ENCODE data around the gene KCTD1. TPM values are rescaled to one million over a fixed set of nuclear protein-coding genes. Genes with fewer than 3 reads are reported as not detected.
A peak's percentile ranks its signal among the peaks of the same experiment; 100 is the strongest.

The KCTD1 gene
- total RNA-seq, 1 donor from 2014 or later, result 17.1 TPM

GRCh38 chr18:26526128-26526965 lies 22.0 kb downstream of the KCTD1 start:
- H3K27me3 Mint-ChIP-seq (ENCODE audit: insufficient read depth, low read depth), result peaks cover 3% of the 10 kb centered on the region
- Histone ChIP-seq H2AFZ (replicated peaks) (no peak overlapping the region), H3K4me1 (peaks cover 24% of the 10 kb centered on the region), H3K79me2 (ENCODE audit: low read depth) (no peaks in the 10 kb centered on the region), H3K4me2 (peak overlapping the region; percentile 62), H3F3A (ENCODE audit: low read depth) (peaks cover 9% of the 10 kb centered on the region), H3K27me3 (peaks cover 4% of the 10 kb centered on the region), H3K9ac (no peak overlapping the region), H3K27ac (no peak overlapping the region), H3K9me3 (ENCODE audit: low read depth) (no peaks in the 10 kb centered on the region), H3K4me3 (peak overlapping the region; percentile 7), H3K36me3 (no peaks in the 10 kb centered on the region), H4K20me1 (ENCODE audit: low read depth) (peaks cover 25% of the 10 kb centered on the region)
- H3K36me3 Mint-ChIP-seq, result peaks cover 4% of the 10 kb centered on the region
- H3K4me3 Mint-ChIP-seq, result no peak overlapping the region
- H3K27ac Mint-ChIP-seq, result no peak overlapping the region
- H3K4me1 Mint-ChIP-seq, result peaks cover 47% of the 10 kb centered on the region
- no peaks in the 10 kb centered on the region for H3K9me3 Mint-ChIP-seq
- DNase-seq (ENCODE audit: low spot score), result peak; percentile 63
- TF ChIP-seq CTCF (IDR thresholded peaks at IDR 0.05), result no peak
- no peak for TF ChIP-seq EZH2 (IDR thresholded peaks at IDR 0.05)

GRCh38 chr18:26524504-26525351 lies 23.6 kb downstream of the KCTD1 start:
- Mint-ChIP-seq H3K4me1 (peaks cover 50% of the 10 kb centered on the region), H3K4me3 (no peak overlapping the region), H3K36me3 (peaks cover 4% of the 10 kb centered on the region), H3K27ac (no peak overlapping the region), H3K27me3 (ENCODE audit: insufficient read depth, low read depth) (peaks cover 3% of the 10 kb centered on the region), H3K9me3 (no peaks in the 10 kb centered on the region)
- Histone ChIP-seq H3K79me2 (ENCODE audit: low read depth) (no peaks in the 10 kb centered on the region), H4K20me1 (ENCODE audit: low read depth) (peaks cover 25% of the 10 kb centered on the region), H3K4me1 (peaks cover 27% of the 10 kb centered on the region), H3K4me3 (no peak overlapping the region), H3F3A (ENCODE audit: low read depth) (peaks cover 9% of the 10 kb centered on the region), H2AFZ (replicated peaks) (no peak overlapping the region), H3K9me3 (ENCODE audit: low read depth) (no peaks in the 10 kb centered on the region), H3K27ac (no peak overlapping the region), H3K36me3 (no peaks in the 10 kb centered on the region), H3K9ac (no peak overlapping the region), H3K27me3 (peaks cover 4% of the 10 kb centered on the region), H3K4me2 (no peak overlapping the region)
- TF ChIP-seq CTCF (IDR thresholded peaks at IDR 0.05) (no peak), EZH2phosphoT487 (IDR thresholded peaks at IDR 0.05) (no peak), EZH2 (IDR thresholded peaks at IDR 0.05) (no peak)
- no peak for DNase-seq (ENCODE audit: low spot score)

- Histone ChIP-seq H3K4me2 (no peak overlapping the region), H3K27me3 (peaks cover 4% of the 10 kb centered on the region), H3K79me2 (ENCODE audit: low read depth) (no peaks in the 10 kb centered on the region), H3K36me3 (no peaks in the 10 kb centered on the region), H2AFZ (replicated peaks) (no peak overlapping the region), H3F3A (ENCODE audit: low read depth) (peaks cover 9% of the 10 kb centered on the region), H3K4me3 (no peak overlapping the region), H3K9me3 (ENCODE audit: low read depth) (no peaks in the 10 kb centered on the region), H3K4me1 (peaks cover 27% of the 10 kb centered on the region), H4K20me1 (ENCODE audit: low read depth) (peaks cover 25% of the 10 kb centered on the region), H3K9ac (no peak overlapping the region), H3K27ac (no peak overlapping the region)
- peaks cover 3% of the 10 kb centered on the region for H3K27me3 Mint-ChIP-seq (ENCODE audit: insufficient read depth, low read depth)
- peaks cover 4% of the 10 kb centered on the region for H3K36me3 Mint-ChIP-seq
- no peaks in the 10 kb centered on the region for H3K9me3 Mint-ChIP-seq
- H3K4me1 Mint-ChIP-seq, result peaks cover 50% of the 10 kb centered on the region
- DNase-seq (ENCODE audit: low spot score), result no peak
- H3K4me3 Mint-ChIP-seq, result no peak overlapping the region
- TF ChIP-seq EZH2 (IDR thresholded peaks at IDR 0.05), result no peak
- no peak for TF ChIP-seq CTCF (IDR thresholded peaks at IDR 0.05)
- H3K27ac Mint-ChIP-seq, result no peak overlapping the region
Measured at GRCh38 chr18:26524002-26524401, 24.4 kb downstream of the KCTD1 start.

All from neural progenitor cell (in vitro differentiated cells).